Middle frontal gyrus (tissue), 1 donor: ENCODE data around the gene DEDD2.

ENCODE experiments used
- DNase-seq: peaks from one replicate; pipeline ENCODE4 v3.0.0-alpha.2; 2015; ENCODE audit warnings: low spot score; ENCODE audit errors: extremely low spot score

DEDD2 gene

GRCh38 chr19:42149447-42150202 is 67.9 kb downstream of the DEDD2 start:
- no peak for DNase-seq
